Lower leg skin (tissue), 3 donors: ENCODE data around the gene IL4.

ENCODE experiments used
- CTCF ChIP-seq, 3 donors: fragments of 450-650 bp; IDR thresholded peaks; one replicate each; pipeline ENCODE4 v1.5.1; 2016; ENCODE audit warnings: antibody characterized with exemption in 3 of 3, mild to moderate bottlenecking in 3 of 3, moderate library complexity in 2 of 3
- POLR2A ChIP-seq, 2 donors: fragments of 450-650 bp; IDR thresholded peaks; one replicate each; pipeline ENCODE4 v1.6.1; 2016 to 2017; ENCODE audit warnings: antibody characterized with exemption in 2 of 2, mild to moderate bottlenecking in 1 of 2, moderate library complexity in 1 of 2

- TF ChIP-seq CTCF (IDR thresholded peaks at IDR 0.05) (no peak), POLR2A (IDR thresholded peaks at IDR 0.05) (no peak)
Observed at GRCh38 chr5:132628814-132629213, 45.0 kb upstream of the IL4 start.
